Measurements from ENCODE around the gene OR1J4.
"Not testable (repeated sequence)": the region's sequence is repeated elsewhere in the genome, so short reads cannot be mapped to it uniquely, and the experiment has no call there.

OR1J4 gene
- total RNA-seq: 0 reads per million in 2 donors

- no peak for DNase-seq
Observed at GRCh38 chr9:122518841-122519240, at the start of gene OR1J4. Gene OR1J4, plus strand, starts transcription at chr9:122519141. Its CDS starts 0 bp downstream, at chr9:122519141.

GRCh38 chr9:122474561-122474960 lies 44.4 kb upstream of the OR1J4 start:
- DNase-seq: no peak

GRCh38 chr9:122475717-122476116 lies 43.2 kb upstream of the OR1J4 start:
- no peak for DNase-seq

GRCh38 chr9:122477346-122477745 lies 41.6 kb upstream of the OR1J4 start:
- DNase-seq: no peak

- no peak for DNase-seq
Observed at GRCh38 chr9:122477826-122478225, 41.1 kb upstream of the OR1J4 start, which contains the start of gene OR1J1. Gene OR1J1, minus strand, starts transcription at chr9:122477926. Its CDS starts 0 bp downstream, at chr9:122477926.

GRCh38 chr9:122479062-122479461 lies 39.9 kb upstream of the OR1J4 start:
- DNase-seq: no peak

GRCh38 chr9:122498883-122499288 lies 20.1 kb upstream of the OR1J4 start:
- no peak for DNase-seq

- no peak for DNase-seq
Observed at GRCh38 chr9:122506964-122507363, 12.0 kb upstream of the OR1J4 start.

- DNase-seq: no peak
Observed at GRCh38 chr9:122510502-122510901, 8.4 kb upstream of the OR1J4 start, which contains the start of gene OR1J2. Gene OR1J2, plus strand, starts transcription at chr9:122510802. Its CDS starts 0 bp downstream, at chr9:122510802.

GRCh38 chr9:122518226-122518625 lies 715 bp upstream of the OR1J4 start:
- DNase-seq: no peak

GRCh38 chr9:122519376-122519775 lies 435 bp downstream of the OR1J4 start:
- DNase-seq: no peak

GRCh38 chr9:122526602-122527001 lies 7.7 kb downstream of the OR1J4 start:
- no peak for DNase-seq

GRCh38 chr9:122527193-122527592 lies 8.3 kb downstream of the OR1J4 start, which contains the start of gene OR1N1:
Gene OR1N1, minus strand, starts transcription at chr9:122527293. Its CDS starts 0 bp downstream, at chr9:122527293.
- no peak for DNase-seq

GRCh38 chr9:122531157-122531556 lies 12.2 kb downstream of the OR1J4 start:
- not testable (repeated sequence) for DNase-seq

GRCh38 chr9:122536134-122536533 lies 17.2 kb downstream of the OR1J4 start:
- no peak for DNase-seq

- DNase-seq: not testable (repeated sequence)
Observed at GRCh38 chr9:122537066-122537465, 18.1 kb downstream of the OR1J4 start.

- no peak for DNase-seq
Observed at GRCh38 chr9:122538757-122539156, 19.8 kb downstream of the OR1J4 start.

- no peak for DNase-seq
Observed at GRCh38 chr9:122546196-122546595, 27.3 kb downstream of the OR1J4 start.

- DNase-seq: no peak
Observed at GRCh38 chr9:122551371-122551770, 32.4 kb downstream of the OR1J4 start.

GRCh38 chr9:122552812-122553211 lies 33.9 kb downstream of the OR1J4 start, which contains the start of gene OR1N2:
Gene OR1N2, plus strand, starts transcription at chr9:122553112. Its CDS starts 100 bp downstream, at chr9:122553212.
- DNase-seq: no peak

GRCh38 chr9:122561446-122561845 lies 42.5 kb downstream of the OR1J4 start:
- DNase-seq: no peak

- no peak for DNase-seq
Observed at GRCh38 chr9:122562134-122562760, 43.3 kb downstream of the OR1J4 start.

GRCh38 chr9:122567901-122568300 lies 49.0 kb downstream of the OR1J4 start:
- DNase-seq: no peak

Data from activated gamma-delta T cell (primary cell).